Fibroblast of villous mesenchyme (primary cell): ENCODE data around the gene LAGE3. TPM values are rescaled to one million over a fixed set of nuclear protein-coding genes. Genes with fewer than 3 reads are reported as not detected.

Experiments used
- DNase-seq: peaks from one replicate; pipeline ENCODE4 v3.0.0-alpha.2; 2010; ENCODE audit warnings: low read depth
- H3K4me3 ChIP-seq: 2 replicates; pipeline ENCODE4 v1.5.1; 2011; ENCODE audit warnings: low read depth, mild to moderate bottlenecking, low read length
- total RNA-seq: library from RNA; depleted of rRNA; stranded (reverse); fragments of >200 nt; gene quantifications from 2 replicates; pipeline ENCODE4 v1.2.3, GENCODE V29; 2012
- TF ChIP-seq, protein P1 (sequence below): IDR thresholded peaks from 2 replicates; pipeline ENCODE4 v1.5.1; 2012; ENCODE audit warnings: low read depth, mild to moderate bottlenecking, low read length; ENCODE audit not compliant: insufficient read depth

Gene LAGE3
- total RNA-seq, 1 donor, result 15.5 TPM

DNA sequence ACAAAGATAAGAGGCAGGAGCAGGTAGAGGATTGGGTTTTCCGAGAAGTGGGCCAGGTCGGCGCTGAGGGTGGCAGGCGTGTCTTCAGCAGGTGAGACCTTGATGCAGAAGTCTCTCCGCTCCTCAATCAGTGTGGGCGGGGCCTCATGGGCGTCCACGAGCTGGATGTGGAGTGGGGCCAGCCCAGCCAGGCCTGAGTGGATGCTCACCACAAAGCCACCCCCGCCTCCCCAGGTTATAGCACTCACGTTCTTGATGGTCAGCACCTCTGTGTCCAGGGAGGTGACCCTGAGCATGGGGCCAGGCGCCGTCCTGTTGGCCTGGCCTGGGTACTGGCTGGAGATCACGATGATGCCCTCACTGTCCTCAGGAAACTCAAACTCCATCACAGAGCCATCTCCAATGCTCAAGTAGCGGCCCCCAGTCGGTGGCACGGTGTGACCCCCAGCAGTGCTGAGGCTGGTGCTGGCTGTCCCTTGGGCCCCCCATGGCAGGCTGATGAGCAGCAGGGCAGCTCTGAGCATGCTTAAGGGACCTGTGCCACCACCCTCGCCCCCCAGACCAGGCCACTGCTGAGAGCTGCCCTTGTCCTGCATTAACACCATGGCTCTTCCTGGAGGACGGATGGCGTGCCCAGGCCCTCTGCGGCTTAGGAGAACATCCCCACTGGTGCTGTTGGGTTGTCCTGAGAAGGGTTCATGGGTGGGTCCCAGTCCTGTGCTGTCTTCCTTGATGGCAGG lies 9.4 kb upstream of the LAGE3 start:
- DNase-seq, result no peak
- H3K4me3 ChIP-seq, result no peak overlapping the region
- TF ChIP-seq, protein P1, sequence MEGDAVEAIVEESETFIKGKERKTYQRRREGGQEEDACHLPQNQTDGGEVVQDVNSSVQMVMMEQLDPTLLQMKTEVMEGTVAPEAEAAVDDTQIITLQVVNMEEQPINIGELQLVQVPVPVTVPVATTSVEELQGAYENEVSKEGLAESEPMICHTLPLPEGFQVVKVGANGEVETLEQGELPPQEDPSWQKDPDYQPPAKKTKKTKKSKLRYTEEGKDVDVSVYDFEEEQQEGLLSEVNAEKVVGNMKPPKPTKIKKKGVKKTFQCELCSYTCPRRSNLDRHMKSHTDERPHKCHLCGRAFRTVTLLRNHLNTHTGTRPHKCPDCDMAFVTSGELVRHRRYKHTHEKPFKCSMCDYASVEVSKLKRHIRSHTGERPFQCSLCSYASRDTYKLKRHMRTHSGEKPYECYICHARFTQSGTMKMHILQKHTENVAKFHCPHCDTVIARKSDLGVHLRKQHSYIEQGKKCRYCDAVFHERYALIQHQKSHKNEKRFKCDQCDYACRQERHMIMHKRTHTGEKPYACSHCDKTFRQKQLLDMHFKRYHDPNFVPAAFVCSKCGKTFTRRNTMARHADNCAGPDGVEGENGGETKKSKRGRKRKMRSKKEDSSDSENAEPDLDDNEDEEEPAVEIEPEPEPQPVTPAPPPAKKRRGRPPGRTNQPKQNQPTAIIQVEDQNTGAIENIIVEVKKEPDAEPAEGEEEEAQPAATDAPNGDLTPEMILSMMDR, result no peak

DNA sequence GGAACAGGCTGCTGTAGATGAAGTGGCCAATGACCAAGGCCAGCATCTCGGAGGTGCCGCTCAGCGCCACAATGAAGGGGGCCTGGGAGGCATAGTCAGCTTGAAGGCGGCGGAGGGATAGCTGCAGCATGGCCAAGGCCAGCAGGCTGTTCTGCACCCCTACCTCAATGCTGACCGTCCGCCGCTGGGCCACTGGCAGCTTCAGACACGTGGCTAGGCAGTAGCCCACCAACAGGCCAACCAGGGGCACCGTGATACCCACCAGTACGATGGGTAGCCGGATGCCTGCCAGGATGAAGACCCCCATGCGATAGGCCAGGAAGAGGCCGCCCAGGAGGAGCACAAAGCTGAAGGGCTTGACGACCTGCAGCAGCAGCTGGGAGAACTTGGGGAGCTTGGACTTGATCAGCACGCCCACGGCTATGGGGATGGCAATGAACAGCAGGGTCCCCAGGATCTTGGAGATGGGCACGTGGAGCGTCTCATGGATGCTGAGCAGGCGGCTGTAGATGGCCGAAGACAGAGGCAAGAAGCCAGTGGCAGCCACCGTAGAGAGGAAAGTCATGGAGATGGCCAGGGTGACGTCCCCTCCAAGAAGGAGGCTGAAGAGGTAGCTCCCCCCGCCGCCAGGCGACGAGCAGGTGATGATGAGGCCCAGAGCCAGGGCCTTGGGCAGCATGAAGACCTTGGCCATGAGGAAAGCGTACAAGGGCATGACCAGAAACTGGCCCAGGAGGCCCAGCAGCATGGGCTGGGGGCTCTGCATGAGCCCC lies 8.6 kb upstream of the LAGE3 start:
- TF ChIP-seq, protein P1, result no peak
- DNase-seq, result no peak
- H3K4me3 ChIP-seq, result no peak overlapping the region

DNA sequence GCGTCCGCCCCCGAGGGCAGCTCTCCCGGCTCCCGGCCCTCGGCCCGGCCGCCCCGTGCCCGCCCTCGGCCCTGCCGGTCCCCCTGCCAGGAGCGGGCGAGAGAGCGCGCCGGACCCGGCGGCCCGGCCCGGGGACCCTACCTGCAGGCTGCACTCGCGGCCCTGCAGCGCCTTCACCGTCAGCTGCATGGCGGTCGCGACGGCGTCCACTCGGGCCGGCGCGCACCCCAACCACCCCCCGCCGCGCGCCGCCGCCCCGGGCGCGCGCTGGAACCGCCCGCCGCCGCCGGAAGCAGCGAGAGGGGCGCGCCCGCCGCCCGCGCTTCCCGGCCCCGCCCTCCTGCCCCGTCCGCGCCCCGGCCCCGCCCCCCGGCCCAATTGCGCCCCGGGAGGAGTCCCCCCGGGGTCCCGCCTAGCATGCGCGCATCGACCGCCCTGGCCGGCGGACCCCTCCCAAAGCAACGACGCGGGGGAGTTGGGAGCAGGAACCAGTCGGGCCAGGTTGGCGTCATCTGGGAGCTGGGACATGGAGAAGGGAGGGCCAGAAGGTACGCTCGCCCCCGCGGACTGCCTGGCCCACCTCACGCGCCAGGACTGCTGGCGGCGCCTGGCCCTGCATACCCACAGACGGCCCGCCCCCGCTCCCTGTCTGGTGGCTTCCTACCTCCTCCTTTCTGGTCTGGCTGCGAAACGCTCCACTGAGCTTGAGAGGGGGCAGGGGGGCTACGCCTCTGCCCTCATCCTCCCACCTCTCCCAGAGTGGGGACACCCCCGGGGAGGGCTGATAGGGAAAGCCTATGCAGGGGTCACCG lies 7.5 kb upstream of the LAGE3 start, which contains the start of gene UBL4A:
Gene UBL4A (minus strand): TSS at position 220 of the 812 bp plus-strand sequence. CDS start 31 bp downstream, at position 189.
- peak within 1 kb of the TSS; percentile 62 for H3K4me3 ChIP-seq
- TF ChIP-seq, protein P1, result no peak
- peak; percentile 52 for DNase-seq

DNA sequence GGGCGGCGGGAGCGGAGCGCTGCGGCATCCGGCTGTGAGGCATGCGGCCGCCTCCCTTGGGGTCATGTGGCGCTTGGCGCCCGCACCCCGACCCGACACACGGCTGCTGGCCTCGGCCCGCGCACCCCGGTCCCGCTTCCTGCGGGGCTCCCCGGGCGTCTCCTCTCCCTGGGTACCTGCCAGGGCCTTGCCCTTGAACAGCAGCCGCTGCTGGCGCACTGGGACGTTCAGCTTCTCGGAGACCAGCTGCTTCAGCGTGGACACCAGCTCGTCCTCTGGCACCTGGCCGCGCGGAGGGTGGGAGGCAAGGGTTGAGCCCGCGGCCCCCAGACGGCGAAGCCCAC lies 6.9 kb upstream of the LAGE3 start:
- DNase-seq, result peak; percentile 14
- TF ChIP-seq, protein P1, result no peak
- peak overlapping the region; percentile 62 for H3K4me3 ChIP-seq

DNA sequence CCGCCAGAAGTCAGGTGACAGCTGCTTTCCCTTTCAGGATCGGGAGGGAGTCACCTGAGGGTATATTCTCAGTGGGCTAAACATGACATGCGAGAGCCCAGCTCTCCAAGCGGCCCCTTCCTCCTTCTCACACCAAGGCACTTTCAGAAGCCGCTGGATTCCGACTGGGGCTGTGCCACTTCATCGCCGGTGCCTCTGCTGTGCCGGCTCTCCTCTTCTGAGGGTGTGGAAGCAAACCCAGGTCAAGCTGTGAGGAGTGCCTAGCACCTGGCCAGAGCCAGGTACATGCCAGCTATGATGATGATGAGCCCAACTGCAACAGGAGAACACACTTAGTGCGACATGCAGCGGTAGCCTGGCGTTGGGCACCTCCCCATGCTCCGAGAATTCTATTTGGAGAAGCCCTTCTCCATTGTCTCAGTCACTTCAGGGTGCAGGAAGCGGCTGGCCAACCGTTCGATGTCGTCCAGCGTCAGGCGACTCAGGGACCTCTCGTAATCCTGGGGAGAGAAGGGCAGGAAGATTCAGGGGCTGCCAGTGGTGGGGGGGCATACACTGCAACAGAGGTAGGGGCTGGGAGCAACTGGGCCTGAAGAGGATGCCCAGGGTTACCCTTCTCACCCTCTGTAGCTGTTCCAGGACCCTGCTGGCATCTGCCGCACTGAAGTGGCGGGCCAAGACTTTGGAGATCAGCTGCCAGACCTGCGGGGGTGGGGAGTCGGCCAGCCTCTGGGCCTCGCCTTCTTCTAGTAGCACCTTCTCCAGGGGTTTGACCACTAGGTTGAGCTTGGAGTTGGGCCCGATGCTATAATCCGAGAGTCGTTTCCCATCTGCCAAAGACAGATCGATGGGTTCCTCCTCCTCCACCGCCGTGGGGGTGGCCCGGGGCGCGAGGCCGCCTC lies 6.3 kb upstream of the LAGE3 start:
- peak overlapping the region; percentile 62 for H3K4me3 ChIP-seq
- TF ChIP-seq, protein P1, result no peak
- DNase-seq, result no peak
